ENCODE results near the gene VSIG2. TPM values are rescaled to one million over a fixed set of nuclear protein-coding genes. Genes with fewer than 3 reads are reported as not detected.
A peak's percentile ranks its signal among the peaks of the same experiment; 100 is the strongest.

The VSIG2 gene
- polyA plus RNA-seq, 4 donors = 0.60 to 17.5 (median 9.6) TPM

DNA sequence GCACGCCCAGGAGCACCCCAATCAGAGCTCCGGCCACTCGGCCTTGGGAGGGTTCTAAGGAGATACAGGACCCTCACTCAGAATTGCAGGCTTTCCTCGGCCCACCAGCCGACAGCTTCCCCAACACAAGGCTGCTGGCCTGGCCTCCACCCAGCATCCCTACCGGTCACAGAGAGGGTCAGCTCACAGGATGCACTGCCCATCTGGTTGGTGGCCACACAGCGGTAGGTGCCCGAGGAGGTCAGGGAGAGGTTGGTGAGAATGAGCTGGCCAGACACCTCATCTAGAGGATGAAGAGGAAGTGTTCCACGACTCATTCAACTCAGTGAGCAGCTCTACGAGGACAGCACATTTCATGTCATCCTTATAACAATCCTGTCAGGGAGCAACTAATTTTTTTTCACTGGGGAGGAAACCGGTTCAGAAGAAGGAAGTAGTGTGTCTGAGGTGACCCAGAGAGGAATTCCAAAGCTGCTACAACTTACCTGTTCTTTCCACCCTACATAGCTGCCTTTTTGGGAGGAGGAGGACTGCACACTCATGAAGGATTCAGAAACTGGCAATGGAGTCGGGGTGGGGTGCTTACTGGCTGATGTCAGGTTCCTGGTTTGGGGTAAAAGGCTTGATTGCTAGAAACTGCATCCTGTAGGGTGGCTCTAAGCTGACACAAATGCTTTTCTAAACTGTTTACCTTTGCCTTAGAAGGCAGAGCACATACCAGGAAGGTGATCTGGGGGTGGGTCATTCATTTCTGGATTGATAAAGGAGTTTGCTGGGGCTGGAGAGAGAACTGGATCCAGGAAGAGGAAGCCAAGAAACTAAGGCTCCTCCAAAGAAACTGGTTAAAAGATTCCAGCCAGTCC is 3.3 kb downstream of the VSIG2 start:
- DNase-seq (ENCODE audit: low read depth in 4 of 4, low spot score in 3 of 4) = no peak

DNA sequence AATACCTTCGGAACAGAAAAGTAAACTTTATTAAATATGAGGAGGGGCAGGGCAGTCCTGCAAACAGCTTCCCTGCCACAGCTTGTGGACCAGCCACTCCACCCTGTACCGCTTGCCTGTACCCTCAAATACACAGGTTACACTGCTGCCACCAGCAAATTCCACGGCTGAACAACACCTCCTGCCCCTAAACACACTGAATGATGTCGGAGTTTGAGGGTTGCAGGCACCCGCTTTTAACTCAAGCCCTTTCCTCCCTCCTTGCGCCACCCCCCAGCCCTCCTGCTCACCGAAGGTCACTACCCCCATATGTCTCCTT is 4.0 kb downstream of the VSIG2 start:
- no peak for DNase-seq (ENCODE audit: low read depth in 4 of 4, low spot score in 3 of 4)

DNA sequence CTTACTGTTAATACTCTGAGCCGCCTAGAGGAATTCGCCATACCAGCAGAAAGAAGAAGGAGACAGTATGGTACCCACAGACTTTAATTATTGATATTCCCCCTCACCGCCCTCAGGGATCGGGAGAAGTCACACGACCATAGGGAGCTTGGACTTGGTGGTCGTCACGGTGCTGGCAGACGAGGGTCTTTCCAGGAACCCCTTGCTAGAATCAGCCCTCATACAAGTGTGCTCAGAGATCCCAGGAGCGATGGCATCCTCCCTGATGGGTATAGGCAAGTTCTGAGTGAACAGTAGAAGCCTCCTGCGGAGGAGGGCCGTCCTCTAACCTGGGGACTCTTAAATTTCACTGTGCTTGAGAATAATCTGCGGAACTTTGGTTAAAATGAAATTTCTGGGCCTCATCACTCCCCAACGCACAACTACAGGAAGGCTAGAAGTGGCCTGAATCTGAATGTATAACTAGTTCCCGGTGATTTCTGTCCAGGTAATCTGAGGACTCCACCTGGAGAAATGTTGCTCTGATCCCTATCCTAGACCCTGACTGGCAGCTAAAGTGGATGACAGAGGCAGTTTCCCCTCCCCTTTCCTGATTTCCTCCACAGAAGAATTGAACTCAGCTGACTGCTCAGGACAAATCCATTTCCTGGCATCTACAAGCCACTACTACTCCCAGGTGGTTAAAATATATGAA is 4.5 kb downstream of the VSIG2 start:
- DNase-seq (ENCODE audit: low read depth in 4 of 4, low spot score in 3 of 4) = no peak

DNA sequence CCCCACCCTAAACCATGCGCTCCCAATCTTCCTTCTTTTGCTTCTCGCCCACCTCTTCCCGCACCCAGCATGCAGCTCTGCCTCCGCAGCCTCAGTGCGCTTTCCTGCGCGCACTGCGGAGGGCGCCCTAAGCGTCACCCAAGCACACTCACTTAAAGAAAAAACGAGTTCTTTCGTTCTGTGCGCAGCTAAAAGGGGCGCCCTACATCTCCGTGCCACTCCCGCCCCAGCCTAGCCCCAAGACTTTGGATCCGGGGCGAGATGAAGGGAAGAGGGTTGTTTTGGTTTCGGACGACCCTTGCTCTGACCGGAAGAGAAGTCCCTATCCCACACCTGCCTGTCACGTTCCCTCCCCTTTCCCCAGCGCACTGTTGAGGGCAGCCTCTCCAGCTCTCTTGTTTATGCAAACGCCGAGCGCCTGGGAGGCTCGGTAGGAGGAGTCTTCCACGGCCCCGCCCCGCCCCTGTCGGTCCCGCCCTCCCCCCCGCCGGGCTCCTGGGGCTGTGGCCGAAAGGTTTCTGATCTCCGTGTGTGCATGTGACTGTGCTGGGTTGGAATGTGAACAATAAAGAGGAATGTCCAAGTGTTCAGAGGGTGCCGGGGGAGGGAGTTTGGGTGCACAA is 5.3 kb downstream of the VSIG2 start:
- DNase-seq (ENCODE audit: low read depth in 4 of 4, low spot score in 3 of 4) = no peak

DNA sequence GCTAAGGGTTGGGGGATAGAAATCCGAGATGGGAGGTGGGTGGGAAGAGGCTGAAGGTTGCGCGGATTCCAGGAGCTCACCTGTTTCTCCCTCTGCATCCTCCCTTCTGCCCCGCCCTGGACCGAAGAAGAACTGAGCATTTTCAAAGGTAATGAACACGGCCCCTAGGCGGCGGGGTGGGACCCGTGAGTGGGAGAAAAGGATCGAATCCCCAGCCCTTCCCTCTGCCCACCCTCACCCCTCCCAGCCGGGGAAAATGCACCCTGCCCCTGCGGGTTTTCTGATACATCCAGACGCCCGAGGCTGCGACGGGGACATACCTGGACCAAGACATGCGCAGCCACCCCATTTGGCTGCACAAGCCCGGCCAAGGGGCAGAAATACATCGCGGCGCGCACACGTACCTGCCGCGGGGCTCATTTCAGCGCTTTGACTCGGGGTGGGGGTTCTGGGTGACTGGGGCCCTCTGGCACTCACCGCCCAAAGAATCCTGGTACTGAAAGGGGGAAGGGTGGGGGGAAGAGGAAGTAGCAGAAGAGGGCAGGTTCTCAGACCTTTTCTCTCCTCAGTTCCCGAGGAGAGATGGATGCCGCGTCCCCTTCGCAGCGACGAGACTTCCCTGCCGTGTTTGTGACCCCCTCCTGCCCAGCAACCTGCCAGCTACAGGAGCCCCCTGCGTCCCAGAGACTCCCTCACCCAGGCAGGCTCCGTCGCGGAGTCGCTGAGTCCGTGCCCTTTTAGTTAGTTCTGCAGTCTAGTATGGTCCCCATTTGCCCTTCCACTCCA is 6.0 kb downstream of the VSIG2 start:
- no peak for DNase-seq (ENCODE audit: low read depth in 4 of 4, low spot score in 3 of 4)

DNA sequence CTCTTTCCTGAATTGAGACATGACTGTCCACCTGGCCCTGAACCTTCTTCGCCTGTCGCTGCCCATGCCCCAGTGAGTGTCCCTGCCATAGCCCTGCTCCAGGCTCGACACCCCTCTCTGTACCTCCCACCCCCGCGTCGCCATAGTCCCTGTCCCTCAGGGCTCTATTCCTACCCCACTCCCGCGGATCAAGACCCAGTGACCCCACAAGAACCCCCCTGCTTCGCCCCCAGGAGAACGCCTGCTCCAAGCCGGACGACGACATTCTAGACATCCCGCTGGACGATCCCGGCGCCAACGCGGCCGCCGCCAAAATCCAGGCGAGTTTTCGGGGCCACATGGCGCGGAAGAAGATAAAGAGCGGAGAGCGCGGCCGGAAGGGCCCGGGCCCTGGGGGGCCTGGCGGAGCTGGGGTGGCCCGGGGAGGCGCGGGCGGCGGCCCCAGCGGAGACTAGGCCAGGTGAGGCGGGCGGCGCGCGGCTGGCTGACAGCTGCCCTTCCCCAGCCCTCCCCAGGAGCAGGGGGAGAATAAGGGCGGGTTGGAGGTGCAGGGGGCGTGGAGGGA is 6.7 kb downstream of the VSIG2 start:
- no peak for DNase-seq (ENCODE audit: low read depth in 4 of 4, low spot score in 3 of 4)

DNA sequence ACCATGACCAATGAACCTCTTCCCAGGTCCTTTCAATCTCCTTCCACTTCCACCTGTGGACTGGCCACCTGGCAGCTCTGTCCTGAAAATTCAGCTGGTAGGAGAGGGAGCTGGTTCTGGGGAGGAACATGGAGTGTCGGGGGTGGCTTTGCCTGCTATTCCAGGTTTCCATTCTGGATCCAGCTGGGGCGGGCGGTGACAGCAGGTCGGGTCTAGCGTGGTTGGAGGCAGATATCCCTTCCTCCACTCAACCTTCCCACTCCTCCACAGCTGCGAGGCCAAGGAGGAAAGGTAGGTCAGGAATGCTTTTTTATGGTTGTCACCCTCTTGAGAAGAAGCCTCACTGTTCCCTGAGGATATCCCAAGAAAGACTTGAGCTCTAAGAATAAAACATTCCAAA is 9.0 kb downstream of the VSIG2 start:
- DNase-seq (ENCODE audit: low read depth in 4 of 4, low spot score in 3 of 4) = no peak

DNA sequence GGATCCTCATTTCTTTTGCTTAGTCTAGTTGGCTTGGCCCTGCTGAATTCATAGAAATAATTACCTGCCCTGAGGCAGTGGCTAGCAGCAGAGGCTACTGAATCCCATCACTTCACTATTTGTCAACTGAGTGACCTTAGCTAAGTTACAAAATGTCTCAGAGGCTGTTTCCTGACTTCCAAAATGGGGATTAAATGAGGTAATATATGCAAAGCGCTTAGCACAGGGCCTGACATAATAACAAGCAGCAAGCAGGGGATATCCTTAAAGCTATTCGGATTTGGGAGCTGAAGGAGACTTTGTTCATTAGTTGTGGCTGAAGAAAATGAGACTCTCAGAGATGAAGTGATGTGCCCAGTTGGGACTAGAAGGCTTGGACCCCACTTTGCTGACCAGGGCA is 9.5 kb downstream of the VSIG2 start:
- DNase-seq (ENCODE audit: low read depth in 4 of 4, low spot score in 3 of 4) = no peak

DNA sequence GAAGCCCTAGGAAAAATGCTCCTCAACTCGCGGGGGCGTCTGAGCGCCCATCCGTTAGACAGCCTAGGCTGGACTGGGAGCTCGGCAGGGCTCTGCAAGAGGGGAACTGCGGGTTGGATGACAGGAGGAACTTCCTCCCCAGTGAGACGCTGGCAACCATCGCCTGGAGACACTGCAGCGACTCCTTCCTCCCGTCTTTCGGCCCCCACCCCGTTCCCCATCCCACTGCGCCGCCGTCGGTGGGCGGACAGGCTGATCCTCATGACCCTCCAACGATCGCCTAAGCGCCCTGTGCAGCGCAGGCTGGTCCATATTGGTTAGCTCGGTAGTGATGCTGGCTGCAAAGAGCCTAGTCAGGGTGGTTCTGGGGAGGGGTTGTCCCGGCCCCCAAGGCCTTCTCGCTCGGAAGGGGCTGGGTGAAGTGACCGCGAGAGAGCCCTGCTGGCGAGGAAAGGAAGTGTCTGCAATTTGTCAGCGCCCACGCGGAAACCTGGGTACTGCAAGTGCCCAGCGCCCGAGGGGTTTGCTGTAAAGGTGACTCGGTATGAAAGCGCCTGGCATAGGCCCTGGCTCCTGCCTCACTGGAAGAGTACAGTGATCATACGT is 11.7 kb downstream of the VSIG2 start:
- no peak for DNase-seq (ENCODE audit: low read depth in 4 of 4, low spot score in 3 of 4)

DNA sequence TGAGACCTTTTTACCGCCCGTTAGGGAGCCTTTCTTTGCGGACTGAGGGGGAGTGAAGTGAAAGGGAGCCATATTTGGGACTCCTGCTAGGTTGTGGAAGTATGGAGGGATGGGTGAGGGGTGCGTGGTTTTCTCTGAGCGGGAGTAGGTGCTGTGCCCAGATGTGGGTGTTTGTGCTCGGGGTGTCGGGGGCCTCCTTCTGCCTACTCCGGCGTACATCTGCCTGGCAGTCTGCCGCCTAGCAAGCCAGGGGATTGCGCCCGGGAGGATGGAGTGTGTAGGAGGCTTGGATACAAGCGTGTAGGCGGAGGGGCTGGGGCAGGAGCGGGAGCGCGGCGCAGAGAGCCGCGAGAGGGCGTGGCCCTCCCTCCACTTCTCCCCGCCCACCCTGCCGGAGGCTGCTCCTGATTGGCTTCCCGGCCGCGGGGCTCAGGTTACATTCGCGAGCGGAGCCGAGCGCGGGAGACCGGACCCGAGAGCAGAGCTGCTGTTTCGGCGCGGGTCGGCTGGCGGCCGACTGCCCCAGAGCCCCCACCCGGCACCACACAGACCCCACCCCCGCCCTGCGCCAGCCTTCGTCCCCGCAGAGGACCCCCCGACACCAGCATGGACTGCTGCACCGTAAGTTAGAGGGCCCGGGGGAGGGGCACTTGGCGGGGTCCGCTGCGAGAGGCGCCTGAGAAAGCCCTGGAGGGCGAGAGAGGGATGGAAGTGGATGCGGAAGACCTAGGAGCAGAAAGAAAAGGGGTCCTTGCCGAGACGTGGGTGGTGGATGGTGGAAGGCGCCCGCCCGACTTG is 12.4 kb downstream of the VSIG2 start, which contains the start of gene NRGN:
TSS of gene NRGN (plus strand) at position 464 of the 798 bp plus-strand sequence. CDS start at position 607, 143 bp downstream.
- DNase-seq (ENCODE audit: low read depth in 4 of 4, low spot score in 3 of 4) = peak; percentile 77 to 89 (median 86)

DNA sequence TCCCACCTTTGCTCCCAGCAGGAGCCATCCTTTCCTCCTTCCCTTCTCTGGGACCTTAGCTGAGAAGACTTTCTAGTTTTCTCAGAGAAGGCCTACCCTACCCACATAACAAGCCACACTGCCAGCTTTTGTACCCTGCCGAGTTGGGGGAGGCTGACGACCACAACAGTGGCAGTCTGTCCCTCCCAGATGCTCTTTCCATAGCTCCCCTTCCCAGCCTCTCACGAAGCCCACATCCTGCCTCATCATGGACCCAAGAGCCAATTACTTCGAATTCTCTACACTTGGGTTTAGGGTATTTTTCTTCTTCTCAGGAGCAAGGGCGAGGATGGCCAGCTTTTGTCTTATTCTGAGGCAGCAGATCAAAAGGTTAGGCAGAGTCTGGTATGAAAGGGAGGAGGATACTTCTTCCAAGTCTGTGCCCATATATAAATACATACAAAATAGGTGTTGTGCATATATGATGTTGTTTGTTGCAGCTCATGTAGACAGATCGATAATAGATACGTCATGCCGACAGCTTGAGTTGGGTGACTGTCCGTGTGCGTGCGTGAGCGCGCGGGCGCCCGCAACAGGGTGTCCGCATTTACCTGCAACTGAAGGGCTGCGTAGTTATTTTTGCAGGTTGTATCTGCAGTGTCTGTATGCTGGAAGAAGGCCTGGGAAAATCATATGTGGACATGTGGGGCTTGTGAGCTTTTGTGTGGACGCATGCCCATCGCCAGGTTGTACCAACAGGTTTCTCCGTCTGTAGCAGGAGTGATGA is 13.2 kb downstream of the VSIG2 start:
- DNase-seq (ENCODE audit: low read depth in 4 of 4, low spot score in 3 of 4) = no peak

DNA sequence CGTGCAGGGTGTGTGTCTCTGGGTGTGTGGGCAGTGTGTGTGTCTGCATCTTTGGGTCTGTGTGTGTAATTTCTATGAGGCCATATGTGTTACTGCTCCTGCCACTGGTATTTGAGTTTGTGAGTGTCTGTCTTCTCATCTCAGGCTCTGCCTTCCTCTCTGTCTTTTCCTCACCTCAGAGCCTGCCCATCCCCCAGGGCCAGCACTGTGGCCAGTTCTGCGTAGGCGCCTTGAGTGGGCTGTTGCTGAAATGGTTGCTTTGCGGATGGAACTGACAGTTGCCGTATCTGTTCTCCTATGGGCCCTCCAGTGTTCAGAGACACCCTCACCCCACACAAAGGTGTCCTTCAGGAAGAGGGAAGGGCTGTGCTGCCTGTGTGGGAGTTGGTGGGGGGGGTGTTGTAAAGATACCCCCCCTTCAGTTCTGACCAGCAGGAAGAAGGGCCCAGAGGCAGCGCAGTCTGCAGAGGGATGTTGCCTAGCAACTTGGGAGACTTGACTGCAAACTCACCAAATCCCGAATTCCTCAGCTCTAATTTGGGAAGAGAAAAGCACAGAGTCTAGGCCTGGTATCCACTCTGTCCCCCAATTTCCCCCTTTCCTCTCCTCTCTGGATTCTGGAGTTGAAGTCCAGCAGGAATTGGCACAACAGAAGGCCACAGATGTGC is 14.3 kb downstream of the VSIG2 start:
- no peak for DNase-seq (ENCODE audit: low read depth in 4 of 4, low spot score in 3 of 4)

DNA sequence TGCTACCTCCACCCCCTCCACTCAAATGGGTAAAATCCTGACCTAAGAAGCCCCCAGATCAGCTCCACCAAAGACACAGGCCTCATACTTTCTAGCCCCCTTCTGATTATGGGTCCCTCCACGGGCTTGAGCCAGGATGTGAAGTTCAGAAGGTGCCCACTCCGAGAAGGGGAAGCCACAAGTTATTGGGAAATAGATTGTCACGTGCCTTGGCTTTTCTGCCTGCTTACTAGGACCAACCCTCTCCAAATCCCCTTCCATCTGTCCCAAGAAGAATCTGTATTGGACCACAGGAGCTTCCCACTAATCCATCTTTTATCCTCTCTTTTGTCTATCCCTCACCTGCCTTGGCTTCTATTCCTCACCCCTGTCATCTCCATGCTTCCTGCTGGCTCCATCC is 15.3 kb downstream of the VSIG2 start:
- DNase-seq (ENCODE audit: low read depth in 4 of 4, low spot score in 3 of 4) = no peak

DNA sequence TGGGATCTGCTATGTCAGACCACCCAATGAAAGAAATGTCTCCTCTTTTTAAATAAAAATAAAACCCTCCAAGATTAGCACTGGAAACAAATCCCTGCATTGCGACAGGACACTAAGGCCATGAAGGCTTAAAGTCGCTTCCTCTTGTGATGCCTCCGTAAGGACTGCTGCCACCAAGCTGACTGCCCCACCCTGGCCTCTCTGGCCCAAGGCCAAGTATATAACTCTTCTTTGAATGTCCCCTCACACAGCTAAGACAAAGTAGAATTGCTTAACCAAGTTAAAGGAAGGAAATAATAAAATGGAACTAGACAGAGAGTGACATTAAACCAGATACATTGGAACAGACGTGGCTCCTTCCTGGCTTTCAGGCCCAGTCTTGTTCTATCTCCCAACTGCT is 19.8 kb downstream of the VSIG2 start:
- DNase-seq (ENCODE audit: low read depth in 4 of 4, low spot score in 3 of 4) = no peak

DNA sequence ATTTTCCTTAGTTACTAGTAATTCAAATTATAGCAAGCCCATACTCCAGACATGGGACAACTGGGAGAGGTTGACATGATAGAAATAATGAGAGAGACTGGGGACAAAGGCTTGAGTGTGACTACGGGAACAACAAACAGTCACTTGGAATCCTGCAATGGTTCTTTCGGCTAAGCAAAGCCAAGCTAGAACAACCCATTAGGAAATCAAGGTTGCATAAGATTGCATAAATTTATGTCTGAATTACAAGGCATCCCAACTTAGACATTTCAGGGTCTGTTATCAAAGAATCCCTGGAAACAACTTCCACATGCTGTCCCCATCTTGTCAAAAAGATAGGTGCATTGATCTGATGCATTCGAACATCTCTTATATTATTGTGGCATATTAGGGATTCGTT is 22.5 kb downstream of the VSIG2 start:
- no peak for DNase-seq (ENCODE audit: low read depth in 4 of 4, low spot score in 3 of 4)

DNA sequence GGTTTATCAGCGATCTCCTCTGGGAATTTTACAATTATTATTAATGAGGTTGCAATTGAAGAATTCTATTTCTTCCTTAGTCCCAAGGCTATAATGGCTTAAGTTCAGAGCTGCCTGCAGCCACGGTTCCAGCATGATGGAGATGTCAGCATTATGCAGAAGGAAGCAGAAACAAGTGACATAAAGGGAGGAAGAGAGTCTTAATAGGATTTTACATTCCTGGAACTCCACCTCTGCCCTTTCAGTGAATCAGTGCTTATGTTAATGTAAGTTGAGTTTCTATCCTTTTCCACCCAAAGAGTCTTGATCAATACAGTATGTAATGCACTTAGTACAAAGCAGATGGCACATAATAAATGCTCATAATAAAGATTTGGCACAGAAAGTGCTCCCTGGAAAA is 23.9 kb downstream of the VSIG2 start:
- DNase-seq (ENCODE audit: low read depth in 4 of 4, low spot score in 3 of 4) = no peak

DNA sequence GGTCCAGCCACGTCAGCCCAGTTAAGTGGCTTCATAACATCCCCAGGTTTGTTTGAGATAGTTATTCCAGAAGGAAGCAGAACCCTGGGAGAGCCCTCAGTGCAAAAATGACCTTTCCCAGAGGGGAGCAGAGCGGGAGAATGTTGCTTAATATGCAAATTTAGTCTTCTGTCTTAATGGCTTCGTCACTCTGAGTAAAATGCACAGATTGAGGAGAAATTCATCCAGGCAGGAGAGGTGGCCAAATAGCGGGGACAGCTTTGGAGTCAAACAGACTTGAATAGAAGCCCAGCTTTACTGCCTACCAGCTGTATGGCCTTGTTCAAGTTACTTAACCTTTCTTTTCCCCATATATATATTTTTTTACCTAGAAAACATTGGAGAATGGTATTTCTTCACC is 24.6 kb downstream of the VSIG2 start:
- no peak for DNase-seq (ENCODE audit: low read depth in 4 of 4, low spot score in 3 of 4)

DNA sequence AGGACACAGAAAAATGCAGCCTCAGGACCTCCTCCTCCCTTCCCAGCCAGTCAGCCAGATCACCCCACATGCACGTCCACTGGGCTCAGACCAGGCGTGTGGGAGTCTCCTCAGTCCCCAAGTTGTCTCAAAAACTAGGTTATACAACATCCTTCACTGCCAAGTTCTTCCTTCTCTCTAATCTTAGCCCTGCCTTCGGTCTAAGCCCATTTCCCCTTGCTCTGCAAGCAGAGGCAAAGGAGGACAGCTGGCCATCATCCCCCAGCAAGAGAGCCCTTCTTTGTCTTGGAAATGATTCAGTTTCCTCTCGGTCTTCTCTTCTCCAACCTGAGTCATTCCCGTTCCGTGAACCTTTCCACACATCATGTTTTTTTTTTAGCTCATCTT is 26.3 kb downstream of the VSIG2 start:
- no peak for DNase-seq (ENCODE audit: low read depth in 4 of 4, low spot score in 3 of 4)
